GM19023 (cell line): ENCODE data around the gene RNF187.

Source experiments
- ATAC-seq: cut with Tn5 transposase; IDR thresholded peaks from one replicate; pipeline ENCODE4 v1.9.1; 2021; ENCODE audit warnings: mild to moderate bottlenecking, moderate library complexity; ENCODE audit not compliant: unreplicated experiment

Gene RNF187

GRCh38 chr1:228542981-228543380 is 55.8 kb downstream of the RNF187 start:
- ATAC-seq, result no peak

- no peak for ATAC-seq
Observed at GRCh38 chr1:228543396-228543795, 56.2 kb downstream of the RNF187 start.

GRCh38 chr1:228544021-228544850 is 57.1 kb downstream of the RNF187 start:
- ATAC-seq, result no peak

- ATAC-seq, result no peak
Observed at GRCh38 chr1:228544921-228545591, 57.9 kb downstream of the RNF187 start.
